Suppressor macrophage (primary cell): ENCODE measurements around the gene TSC22D4.
A peak's percentile ranks its signal among the peaks of the same experiment; 100 is the strongest.
"Not testable (repeated sequence)": the region's sequence is repeated elsewhere in the genome, so short reads cannot be mapped to it uniquely, and the experiment has no call there.

Experiments
- DNase-seq, 4 experiments: peaks; one replicate each; pipeline ENCODE4 v3.0.0-alpha.2; 2020 to 2022
- total RNA-seq, 17 experiments: gene quantifications; one replicate each; lab custom pipeline; 2026; ENCODE audit warnings: mixed read lengths in 6 of 17, inconsistent platforms in 3 of 17; lab: John Stamatoyannopoulos, UW

TSC22D4 gene
- total RNA-seq: 29.9 to 85.8 (median 54.9) reads per million in 17 experiments

DNA sequence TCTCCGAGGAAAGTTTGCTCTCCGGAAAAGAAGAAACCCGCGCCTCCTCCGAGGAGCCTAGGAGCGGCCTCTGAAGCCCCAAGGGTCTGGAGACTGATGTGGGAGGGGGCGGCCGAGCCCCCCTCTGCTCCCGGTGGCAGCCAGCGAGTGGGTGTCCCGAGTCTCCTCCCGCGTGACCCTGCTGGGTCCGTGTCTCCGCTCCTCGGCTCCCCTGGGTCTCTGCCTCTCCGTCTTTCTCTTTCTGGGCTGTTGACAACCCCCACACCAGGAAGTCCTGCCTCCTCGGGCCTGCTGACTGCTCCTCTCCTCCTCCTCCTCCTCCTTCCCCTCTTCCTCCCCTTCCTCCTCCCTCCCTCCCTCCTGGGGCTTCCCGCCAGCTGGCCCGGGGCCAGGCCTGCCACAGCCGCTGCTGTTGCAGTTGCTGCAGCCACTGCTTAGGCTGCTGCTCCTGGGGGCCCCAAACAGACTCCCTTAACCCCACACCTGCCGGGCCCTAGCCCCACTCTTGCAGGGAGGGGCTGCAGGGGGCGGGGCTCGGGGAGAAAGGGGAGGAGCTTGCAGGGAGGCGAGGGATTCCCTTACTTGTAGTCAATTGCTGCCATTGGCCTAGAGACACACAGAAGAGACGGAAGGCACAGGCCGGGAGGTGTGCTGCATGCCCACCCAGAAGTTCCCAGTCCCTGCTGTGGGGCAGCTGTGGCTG, at the start of gene TSC22D4:
Gene TSC22D4 (minus strand): TSS at position 257 of the 703 bp plus-strand sequence. CDS start 1,176 bp downstream, outside the sequence.
- peak; percentile 82 to 92 (median 89) for DNase-seq

DNA sequence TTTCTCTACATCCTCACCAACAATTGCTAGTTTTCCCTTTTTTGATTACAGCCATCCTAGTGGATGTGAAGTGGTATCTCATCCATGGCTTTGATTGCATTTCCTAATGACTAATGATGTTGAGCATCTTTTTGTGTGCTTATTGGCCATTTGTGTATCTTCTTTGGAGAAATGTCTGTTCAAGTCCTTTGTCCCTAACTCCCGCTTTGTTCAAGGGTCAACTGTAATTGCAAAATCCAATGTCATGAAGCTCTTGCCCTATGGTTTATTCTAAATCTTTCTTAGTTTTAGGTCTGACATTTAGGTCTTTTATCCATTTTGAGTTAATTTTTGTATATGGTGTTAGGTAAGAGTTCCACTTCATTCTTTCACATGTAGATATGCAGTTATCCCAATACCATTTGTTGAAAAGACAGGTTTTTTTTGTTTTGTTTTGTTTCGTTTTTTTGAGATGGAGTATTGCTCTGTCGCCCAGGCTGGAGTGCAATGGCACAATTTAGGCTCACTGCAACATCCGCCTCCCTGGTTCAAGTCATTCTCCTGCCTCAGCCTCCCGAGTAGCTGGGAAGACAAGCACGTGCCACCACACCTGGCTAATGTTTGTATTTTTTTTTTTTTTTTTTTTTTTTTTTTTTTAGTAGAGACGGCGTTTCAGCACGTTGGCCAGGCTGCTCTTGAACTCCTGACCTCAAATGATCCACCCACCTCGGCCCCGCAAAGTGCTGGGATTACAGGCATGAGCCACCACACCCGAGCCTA, 49.3 kb upstream of the TSC22D4 start:
- not testable (repeated sequence) for DNase-seq

DNA sequence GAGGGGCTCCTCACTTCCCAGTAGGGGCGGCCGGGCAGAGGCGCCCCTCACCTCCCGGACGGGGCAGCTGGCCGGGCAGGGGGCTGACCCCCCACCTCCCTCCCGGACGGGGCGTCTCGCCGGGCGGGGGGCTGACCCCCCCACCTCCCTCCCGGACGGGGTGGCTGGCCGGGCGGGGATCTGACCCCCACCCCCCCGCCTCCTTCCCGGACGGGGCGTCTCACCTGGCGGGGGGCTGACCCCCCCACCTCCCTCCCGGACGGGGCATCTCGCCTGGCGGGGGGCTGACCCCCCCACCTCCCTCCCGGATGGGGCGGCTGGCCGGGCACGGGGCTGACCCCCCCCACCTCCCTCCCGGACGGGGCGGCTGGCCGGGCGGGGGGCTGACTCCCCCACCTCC, 44.2 kb upstream of the TSC22D4 start:
- not testable (repeated sequence) for DNase-seq

DNA sequence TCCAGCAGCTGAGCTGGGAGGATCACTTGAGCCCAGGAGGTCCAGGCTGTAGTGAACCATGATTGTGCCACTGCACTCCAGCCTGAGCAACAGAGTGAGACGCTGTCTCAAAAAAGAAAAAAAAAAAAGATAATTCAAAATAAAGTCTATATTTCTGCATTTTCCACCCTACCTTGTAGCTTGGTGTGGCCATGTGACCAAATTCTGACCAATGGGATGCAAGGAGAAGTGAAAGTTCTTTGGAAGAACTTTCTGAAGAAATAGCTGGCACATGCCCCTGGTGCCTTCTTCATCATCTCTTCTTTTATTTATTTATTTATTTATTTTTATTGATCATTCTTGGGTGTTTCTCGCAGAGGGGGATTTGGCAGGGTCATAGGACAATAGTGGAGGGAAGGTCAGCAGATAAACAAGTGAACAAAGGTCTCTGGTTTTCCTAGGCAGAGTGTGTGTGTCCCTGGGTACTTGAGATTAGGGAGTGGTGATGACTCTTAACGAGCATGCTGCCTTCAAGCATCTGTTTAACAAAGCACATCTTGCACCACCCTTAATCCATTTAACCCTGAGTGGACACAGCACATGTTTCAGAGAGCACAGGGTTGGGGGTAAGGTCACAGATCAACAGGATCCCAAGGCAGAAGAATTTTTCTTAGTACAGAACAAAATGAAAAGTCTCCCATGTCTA, 43.0 kb upstream of the TSC22D4 start:
- peak; percentile 44 to 77 (median 68) for DNase-seq

DNA sequence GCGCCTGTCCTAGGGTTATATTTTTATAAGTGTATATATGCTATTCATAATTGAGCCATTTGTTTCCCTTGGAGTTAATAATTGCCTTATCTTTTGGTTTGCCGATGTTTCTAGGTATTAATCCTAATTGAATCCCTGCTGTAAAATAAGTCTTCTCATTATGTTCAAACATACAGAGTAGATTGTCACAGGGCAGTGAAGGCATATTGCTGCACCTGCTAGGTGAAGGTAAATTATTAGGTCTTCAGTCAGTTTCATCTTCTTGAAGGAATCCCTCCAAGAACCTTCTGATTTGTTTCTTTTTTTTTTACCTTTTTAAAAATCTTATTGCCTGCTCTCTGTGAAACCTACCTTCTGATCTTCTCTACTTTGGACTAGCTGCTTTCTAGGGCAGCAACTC, 42.1 kb upstream of the TSC22D4 start:
- no peak for DNase-seq

DNA sequence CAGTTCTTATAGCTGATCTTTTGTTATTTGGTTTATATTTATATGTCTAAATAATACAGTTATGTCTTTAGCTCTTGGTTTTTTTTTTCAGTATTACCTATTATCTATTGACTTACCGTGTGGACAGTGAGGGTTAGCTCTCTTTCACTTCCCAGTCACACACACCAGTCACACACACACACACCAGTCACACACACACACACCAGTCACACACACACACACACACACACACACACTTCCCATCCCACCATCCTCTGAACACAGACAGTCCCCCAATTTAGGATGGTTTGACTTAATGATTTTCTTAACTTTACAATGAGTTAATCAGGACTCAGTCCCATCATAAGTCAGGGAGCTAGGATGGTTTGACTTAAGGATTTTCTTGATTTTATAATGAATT, 41.1 kb upstream of the TSC22D4 start:
- DNase-seq: no peak

DNA sequence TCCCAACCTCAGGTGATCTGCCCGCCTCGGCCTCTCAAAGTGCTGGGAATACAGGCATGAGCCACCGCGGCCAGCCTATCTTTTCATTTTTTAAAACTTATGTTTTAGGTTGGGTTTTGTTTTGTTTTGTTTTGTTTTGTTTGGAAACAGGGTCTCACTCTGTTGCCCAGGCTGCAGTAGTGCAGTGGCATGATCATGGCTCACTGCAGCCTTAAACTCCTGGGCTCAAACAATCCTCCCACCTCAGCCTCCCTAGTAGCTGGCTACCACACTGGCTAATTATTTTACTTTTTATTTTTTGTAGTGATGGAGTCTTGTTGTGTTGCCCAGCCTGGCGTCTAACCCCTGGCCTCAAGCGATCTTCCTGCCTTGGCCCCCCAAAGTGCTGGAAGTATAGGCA, 40.6 kb upstream of the TSC22D4 start:
- DNase-seq: no peak

DNA sequence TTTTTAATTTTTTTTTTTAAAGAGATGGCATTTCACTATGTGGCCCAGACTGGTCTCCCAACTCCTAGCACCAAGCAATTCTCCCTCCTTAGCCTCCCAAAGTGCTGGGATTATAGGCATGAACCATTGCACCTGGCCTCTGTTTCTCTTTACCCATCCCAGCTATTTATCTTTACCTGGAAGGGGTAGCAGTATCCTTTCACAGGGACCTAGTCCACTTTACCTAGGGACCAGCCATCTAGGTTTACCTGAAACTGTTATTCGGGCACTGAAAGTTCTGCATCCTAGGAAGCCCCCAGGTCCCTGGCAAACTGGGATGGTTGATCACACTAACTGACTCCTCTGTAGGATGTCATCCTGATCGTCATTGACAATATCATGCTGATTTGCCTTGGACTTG, 38.3 kb upstream of the TSC22D4 start:
- DNase-seq: no peak

DNA sequence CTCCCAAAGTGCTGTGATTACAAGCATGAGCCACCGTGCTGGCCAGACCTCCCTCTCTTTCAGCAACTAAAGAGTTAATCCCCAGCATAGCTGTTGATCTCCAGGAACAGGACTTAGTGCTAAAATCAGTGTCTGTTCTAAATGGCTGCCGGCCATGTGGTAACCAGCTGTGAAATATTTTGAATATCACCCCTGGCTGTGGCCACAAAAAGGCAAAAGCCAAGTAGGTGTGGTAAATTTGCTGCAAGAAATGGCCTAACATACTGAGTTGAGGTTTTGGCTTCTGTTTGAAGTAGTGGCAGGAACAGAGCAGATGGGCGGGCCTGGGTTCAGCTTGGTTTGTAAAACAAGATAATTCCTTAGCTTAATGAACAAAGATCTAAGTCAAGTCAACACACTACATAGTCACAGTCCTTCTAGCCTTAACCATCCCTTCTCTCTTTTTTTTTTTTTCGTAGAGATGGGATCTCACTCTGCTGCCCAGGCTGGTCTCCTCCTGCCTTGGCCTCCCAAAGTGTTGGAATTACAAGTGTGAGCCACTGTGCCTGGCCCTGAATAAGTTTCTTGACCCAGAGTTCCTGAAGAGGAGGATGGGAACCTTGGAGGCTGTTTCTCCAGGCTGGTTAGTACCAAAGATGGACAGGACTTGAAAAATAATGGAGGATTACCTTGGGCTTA, 37.3 kb upstream of the TSC22D4 start:
- no peak for DNase-seq

DNA sequence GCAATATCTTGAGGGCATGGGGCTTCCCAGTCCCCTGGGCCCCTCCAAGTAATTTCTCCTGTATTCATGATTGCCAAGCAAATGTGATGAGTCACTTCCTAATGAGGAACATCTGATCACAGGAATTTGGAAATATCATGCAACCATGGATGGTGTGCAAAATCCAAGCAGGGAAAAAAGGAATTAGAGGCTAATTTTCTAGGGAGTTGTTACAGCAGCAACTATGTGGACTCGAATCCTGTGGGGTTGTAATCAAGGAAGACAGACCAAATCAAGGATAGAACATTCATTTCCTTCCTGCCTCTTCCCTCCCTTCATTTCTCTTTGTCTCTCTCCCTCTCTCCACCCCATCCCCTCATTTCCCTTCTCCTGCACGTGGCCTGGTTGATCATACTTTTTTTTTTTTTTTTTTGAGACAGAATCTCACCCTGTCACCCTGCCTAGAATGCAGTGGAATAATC, 36.1 kb upstream of the TSC22D4 start:
- peak; percentile 6 to 49 (median 27) for DNase-seq

DNA sequence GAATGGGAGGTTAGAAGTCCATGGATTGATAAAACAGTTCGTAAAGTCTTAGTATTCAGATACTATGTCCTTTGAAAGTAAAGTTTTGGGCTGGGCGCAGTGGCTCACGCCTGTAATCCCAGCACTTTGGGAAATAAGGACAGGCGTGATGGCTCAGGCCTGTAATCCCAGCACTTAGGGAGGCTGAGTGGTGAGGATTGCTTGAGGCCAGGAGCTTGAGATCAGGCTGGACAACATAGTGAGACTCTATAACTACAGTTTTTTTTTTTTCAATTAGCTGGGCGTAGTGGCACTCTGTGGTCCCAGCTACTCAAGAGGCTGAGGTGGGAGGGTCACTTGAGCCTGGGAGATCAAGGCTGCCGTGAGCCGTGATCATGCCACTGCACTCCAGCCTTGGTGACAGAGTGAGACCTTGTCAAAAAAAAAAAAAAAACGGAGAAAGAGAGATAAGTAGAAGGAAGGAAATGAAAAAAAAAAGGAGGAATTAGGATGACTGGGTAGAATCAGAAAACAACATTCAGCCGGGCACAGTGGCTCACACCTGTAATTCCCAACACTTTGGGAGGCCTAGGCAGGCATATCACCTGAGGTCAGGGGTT, 34.3 kb upstream of the TSC22D4 start:
- no peak for DNase-seq

DNA sequence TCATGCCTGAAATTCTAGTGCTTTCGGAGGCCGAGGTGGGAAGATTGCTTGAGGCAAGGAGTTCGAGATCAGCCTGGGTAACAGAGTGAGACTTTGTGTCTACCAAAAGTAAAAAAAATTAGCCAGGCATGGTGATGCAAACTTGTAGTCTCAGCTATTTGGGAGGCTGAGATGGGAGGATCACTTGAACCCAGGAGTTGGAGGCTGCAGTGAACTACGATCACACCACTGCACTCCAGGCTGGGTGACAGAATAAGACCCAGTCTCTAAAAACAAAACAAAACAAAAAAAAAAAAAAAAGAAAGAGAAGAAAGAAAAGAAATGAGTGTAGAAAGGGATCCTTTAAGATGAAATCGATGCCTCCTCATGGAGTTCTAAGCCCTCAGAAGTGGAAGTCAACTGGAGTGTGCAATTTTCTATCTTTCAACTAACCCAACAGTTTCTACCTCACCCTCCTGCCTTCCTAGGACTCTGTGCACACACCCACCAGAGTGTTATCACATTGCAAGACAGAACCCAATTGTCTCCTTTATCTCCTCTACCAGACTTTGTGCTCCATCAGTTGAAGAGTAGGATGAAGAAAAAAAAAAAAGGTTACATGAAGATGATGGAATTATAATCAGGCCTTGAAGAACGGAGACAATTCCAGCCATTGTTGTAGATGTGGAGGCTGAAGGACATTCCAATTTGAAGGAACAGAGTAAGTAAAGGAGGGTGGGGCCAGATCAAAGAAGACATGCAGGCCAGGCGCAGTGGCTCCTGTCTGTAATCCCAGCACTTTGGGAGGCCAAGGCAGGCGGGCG, 31.6 kb upstream of the TSC22D4 start:
- no peak for DNase-seq

DNA sequence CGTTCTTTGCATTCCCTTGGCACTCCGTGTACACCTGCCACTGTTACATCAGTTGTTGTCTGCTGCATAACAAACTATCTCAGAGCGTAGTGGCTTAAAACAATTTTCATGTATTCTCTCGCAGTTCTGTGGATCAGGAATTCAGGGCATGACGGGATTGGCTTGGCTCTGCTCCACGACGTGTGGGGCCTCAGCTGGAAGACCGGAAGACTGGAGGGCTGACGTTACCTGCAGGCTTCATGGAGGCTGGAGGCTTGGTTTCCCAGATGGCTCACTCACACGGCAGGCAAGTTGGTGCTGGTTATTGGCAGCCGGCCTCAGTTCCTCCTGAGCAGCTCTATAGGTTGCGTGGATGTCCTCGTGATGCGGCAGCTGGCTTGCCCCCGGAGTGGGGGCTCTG, 30.2 kb upstream of the TSC22D4 start:
- DNase-seq: no peak

DNA sequence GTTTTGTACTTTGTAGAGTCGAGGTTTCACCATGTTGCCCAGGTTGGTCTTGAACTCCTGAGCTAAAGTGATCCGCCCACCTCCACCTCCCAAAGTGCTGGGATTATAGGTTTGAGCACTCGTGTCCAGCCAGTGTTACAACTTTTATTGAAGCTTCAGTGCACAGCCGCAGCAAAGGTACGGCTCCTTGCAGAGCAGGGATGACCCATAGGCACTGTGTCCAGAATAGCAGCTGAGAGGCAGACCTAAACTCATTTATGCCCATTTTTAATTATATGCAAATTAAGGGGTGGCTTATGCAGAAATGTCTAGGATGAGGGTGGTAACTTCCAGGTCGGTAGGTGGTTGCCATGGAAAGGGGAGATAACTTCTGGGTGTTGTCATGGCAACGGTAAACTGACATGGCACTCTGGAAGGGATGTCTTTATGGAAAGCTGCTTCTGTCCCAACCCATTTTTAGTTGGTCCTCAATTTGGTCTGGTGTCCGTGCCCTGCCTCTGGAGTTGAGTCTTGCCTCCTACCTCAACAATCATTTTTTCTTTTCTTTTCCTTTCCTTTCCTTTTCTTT, 27.4 kb upstream of the TSC22D4 start:
- DNase-seq: no peak

DNA sequence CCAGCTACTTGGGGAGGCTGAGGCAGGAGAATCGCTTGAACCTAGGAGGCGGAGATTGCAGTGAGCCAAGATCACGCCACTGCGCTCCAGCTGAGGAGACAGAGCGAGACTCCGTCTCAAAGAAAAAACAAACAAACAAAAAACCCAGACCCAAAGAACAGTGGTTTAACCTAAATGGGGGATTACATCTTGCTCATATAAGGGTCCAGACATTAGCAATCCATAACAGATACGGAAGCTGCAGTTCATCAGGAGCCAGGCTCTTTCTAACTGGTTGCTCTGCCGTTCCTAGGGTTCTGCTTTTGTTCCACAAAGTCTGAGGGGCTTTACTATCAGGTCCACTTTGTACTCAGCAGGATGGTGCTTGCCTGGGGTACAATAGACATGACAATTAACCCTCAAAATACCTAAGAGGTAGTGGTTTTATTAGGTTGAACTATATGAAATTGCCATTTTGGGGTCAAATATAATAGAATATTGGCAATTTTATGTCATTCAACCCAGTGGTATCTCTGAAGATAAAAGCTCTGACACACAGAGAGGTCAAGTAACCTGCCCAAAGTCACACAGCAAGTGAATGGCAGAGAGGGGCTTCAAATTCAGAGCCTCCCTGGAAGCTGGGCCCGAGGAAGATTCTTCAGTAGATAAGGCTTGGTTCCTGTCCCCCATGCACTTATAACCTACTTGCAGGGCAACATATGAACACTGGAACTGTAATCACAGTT, 26.0 kb upstream of the TSC22D4 start:
- no peak for DNase-seq

DNA sequence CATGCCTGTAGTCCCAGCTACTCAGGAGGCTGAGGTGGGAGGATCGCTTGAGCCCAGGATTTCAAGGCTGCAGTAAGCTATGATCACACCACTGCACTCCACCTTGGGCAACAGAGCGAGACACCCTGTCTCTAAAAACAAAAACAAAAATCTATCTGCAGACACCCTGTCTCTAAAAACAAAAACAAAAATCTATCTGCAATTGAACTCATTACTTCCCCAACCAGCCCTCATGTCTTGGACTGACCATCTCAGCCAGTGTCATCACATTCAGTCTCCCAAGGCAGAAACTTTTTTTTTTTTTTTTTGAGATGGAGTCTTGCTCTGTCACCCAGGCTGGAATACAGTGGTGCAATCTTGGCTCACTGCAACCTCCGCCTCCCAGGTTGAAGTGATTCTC, 25.0 kb upstream of the TSC22D4 start:
- DNase-seq: not testable (repeated sequence)

DNA sequence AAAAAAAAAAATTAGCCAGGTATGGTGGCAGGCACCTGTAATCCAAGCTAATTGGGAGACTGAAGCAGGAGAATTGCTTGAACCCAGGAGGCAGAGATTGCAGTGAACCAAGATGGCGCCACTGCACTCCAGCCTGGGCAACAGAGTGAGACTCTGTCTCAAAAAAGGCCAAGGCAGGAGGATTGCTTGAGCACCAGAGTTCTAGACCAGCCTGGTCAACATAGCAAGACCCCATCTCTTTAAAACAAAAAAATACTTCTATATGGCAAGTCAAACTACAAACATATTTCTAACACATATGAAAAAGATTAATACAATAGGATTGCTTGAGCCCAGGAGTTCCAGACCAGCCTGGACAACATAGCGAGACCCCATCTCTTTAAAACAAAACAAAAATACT, 21.7 kb upstream of the TSC22D4 start:
- not testable (repeated sequence) for DNase-seq

DNA sequence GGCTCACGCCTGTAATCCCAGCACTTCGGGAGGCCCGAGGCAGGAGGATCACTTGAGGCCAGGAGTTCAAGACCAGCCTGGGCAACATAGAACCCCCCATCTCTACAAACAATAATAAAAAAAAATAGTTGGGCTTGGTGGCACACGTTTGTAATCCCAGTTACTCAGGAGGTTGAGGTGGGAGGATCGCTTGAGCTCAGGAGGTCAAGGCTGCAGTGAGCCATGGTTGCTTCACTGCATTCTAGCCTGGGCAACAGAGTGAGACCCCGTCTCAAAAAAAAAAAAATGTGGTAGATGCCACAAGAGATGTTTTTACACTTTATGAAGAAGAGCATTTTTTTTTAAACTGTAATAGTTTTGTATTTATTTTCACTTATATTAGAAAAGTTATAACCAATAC, 17.5 kb upstream of the TSC22D4 start:
- DNase-seq: no peak

DNA sequence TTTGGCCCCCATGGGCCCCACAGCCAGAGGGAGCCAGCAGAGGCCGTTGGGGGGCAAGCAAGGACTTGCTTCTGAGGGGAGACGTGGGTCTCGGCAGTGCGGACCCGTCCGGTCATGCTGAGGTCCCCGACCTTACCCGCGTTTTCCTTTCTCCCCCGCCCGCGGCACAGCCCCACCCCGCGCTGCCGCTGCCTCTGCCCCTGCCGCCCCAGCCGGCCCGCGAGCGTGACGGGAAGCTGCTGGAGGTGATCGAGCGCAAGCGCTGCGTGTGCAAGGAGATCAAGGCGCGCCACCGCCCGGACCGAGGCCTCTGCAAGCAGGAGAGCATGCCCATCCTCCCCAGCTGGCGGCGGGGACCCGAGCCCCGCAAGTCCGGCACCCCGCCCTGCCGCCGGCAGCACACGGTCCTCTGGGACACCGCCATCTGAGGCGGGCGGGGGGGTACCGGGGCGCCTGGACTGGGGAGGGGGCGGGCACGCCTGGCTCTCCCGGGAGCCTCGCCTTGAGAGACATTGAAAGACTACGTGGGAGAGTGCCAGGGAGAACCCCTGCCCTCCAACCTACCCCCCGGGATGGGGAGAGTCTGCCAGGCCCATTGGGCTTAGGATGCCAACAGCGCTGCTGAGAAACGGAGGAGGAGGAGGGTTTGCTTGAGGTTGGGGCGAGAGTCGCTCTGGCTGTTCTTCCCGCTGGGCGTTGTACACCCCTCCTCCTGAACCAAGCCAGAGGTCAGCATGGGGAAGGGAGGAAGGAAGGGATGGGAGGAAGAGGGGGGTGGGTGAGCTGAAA, 14.7 kb upstream of the TSC22D4 start:
- DNase-seq: peak; percentile 34 to 74 (median 49)
